ENCODE measurements around the gene ENAH. TPM values are rescaled to one million over a fixed set of nuclear protein-coding genes. Genes with fewer than 3 reads are reported as not detected.

The ENAH gene
- total and polyA plus RNA-seq, 2 donors (not counting 1 experiment from before 2014, with no cell fraction given) = 1.3 to 1.6 TPM

DNA sequence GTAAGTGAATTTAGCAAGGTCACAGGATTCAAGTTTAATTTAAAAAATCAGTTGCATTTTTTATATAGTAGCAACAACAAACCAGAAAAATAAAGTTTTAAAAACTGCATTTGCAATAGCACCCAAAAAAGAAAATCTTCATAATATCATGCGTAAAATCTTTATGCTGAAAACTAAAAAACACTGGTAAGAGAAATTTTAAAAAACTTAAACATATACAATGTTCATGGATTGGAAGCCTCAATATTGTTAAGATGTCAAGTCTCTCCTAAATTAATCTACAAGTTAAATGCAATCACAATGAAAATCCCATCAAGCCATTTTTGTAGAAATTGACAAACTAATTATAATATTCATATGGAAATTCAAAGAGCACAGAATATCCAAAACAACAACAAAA, 65.6 kb downstream of the ENAH start:
- intact Hi-C loops (cut with micrococcal nuclease) = no loop called here
- Histone ChIP-seq H3K27me3 (replicated peaks in 1 of 4; ENCODE audit: control extremely low read depth in 1 of 4, control insufficient read depth in 3 of 4, insufficient read depth in 4 of 4, low read length in 3 of 4) (no peaks in the 10 kb centered on the region), H3K9me3 (ENCODE audit: control extremely low read depth in 1 of 3, control insufficient read depth in 2 of 3, insufficient read depth in 1 of 3, low read length in 2 of 3) (no peaks in the 10 kb centered on the region), H3K36me3 (replicated peaks in 1 of 2; ENCODE audit: control extremely low read depth in 1 of 2, control insufficient read depth in 1 of 2, extremely low read depth in 1 of 2, insufficient read depth in 2 of 2, low read length in 1 of 2) (no peaks in the 10 kb centered on the region), H4K20me1 (ENCODE audit: control insufficient read depth, insufficient read depth, low read length, poor library complexity, severe bottlenecking) (no peaks in the 10 kb centered on the region), H3K4me3 (ENCODE audit: control extremely low read depth in 1 of 5, extremely low read depth in 1 of 5, insufficient read depth in 1 of 5, low read depth in 2 of 5, low read length in 4 of 5) (no peak overlapping the region), H3K4me1 (ENCODE audit: control insufficient read depth in 2 of 2, insufficient read depth in 2 of 2, low read length in 2 of 2) (no peaks in the 10 kb centered on the region), H3K27ac (ENCODE audit: low read length in 2 of 2) (no peak overlapping the region), H2AFZ (ENCODE audit: insufficient read depth, low read depth, low read length, poor library complexity, severe bottlenecking) (no peak overlapping the region), H3K4me2 (replicated peaks; ENCODE audit: low read depth, low read length, poor library complexity, severe bottlenecking) (no peak overlapping the region), H3K79me2 (ENCODE audit: control insufficient read depth, insufficient read depth, low read length) (no peaks in the 10 kb centered on the region), H3K9ac (ENCODE audit: low read length) (no peak overlapping the region)
- WGBS (ENCODE audit: insufficient coverage) = no CpG with 5 or more reads among the region's 1 CpG
- H3K4me1 Mint-ChIP-seq = no peaks in the 10 kb centered on the region
- peaks cover 7% of the 10 kb centered on the region for H3K27me3 Mint-ChIP-seq
- H3K27ac Mint-ChIP-seq = no peak overlapping the region
- ChIA-PET CTCF (no interaction called here), POLR2A (no interaction called here)
- TF ChIP-seq, protein P1, sequence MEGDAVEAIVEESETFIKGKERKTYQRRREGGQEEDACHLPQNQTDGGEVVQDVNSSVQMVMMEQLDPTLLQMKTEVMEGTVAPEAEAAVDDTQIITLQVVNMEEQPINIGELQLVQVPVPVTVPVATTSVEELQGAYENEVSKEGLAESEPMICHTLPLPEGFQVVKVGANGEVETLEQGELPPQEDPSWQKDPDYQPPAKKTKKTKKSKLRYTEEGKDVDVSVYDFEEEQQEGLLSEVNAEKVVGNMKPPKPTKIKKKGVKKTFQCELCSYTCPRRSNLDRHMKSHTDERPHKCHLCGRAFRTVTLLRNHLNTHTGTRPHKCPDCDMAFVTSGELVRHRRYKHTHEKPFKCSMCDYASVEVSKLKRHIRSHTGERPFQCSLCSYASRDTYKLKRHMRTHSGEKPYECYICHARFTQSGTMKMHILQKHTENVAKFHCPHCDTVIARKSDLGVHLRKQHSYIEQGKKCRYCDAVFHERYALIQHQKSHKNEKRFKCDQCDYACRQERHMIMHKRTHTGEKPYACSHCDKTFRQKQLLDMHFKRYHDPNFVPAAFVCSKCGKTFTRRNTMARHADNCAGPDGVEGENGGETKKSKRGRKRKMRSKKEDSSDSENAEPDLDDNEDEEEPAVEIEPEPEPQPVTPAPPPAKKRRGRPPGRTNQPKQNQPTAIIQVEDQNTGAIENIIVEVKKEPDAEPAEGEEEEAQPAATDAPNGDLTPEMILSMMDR (IDR thresholded peaks at IDR 0.05) = no peak
- TF ChIP-seq EZH2 (IDR thresholded peaks at IDR 0.05; ENCODE audit: borderline replicate concordance, insufficient read depth, low read depth, low read length, poor library complexity, severe bottlenecking) = no peak
- DNase-seq (no peak), ATAC-seq (ENCODE audit: low read depth) (no peak)
- H3K4me3 Mint-ChIP-seq = no peak overlapping the region
- no peaks in the 10 kb centered on the region for H3K9me3 Mint-ChIP-seq (ENCODE audit: insufficient read depth)

DNA sequence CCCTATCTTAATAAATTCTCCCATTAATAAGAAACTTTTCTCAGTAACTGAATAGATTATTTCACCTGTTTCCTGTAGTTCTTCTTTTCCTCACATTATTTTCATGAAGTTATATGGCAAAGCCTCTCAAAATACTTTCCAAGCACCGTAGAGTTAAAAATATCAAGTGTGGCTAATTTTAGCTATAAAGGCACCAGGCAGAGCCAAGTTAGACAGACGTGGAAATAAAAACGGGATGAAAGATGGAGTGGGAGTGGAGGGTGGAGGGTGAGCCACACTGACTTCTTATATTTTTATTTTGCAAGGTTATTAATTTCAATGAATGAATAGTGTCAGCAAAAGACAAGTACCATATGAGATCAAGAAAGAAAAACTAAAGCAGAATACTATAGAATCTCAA, 71.7 kb downstream of the ENAH start:
- intact Hi-C loops (cut with micrococcal nuclease) = no loop called here
- H3K4me1 ChIP-seq (ENCODE audit: control insufficient read depth in 2 of 2, insufficient read depth in 2 of 2, low read length in 2 of 2) = peaks cover 0 to 5% of the 10 kb centered on the region in 2 donors
- ChIA-PET CTCF (no interaction called here), POLR2A (no interaction called here)
- no peaks in the 10 kb centered on the region for H4K20me1 ChIP-seq (ENCODE audit: control insufficient read depth, insufficient read depth, low read length, poor library complexity, severe bottlenecking)
- no peaks in the 10 kb centered on the region for H3K27me3 Mint-ChIP-seq
- no peak overlapping the region for H3K27ac Mint-ChIP-seq
- TF ChIP-seq, protein P1 (IDR thresholded peaks at IDR 0.05) = no peak
- no peak for TF ChIP-seq EZH2 (IDR thresholded peaks at IDR 0.05; ENCODE audit: borderline replicate concordance, insufficient read depth, low read depth, low read length, poor library complexity, severe bottlenecking)
- no peak overlapping the region for H3K4me3 Mint-ChIP-seq
- H3K9me3 Mint-ChIP-seq (ENCODE audit: insufficient read depth) = no peaks in the 10 kb centered on the region
- H3K4me1 Mint-ChIP-seq = peaks cover 12% of the 10 kb centered on the region
- no peak overlapping the region for H3K4me3 ChIP-seq (ENCODE audit: control extremely low read depth in 1 of 5, extremely low read depth in 1 of 5, insufficient read depth in 1 of 5, low read depth in 2 of 5, low read length in 4 of 5)
- H3K27me3 ChIP-seq (replicated peaks in 1 of 4; ENCODE audit: control extremely low read depth in 1 of 4, control insufficient read depth in 3 of 4, insufficient read depth in 4 of 4, low read length in 3 of 4) = no peaks in the 10 kb centered on the region
- no peak for ATAC-seq (ENCODE audit: low read depth)
- H3K36me3 ChIP-seq (replicated peaks in 1 of 2; ENCODE audit: control extremely low read depth in 1 of 2, control insufficient read depth in 1 of 2, extremely low read depth in 1 of 2, insufficient read depth in 2 of 2, low read length in 1 of 2) = no peaks in the 10 kb centered on the region
- no CpG with 5 or more reads among the region's 3 CpGs for WGBS (ENCODE audit: insufficient coverage)
- H3K4me2 ChIP-seq (replicated peaks; ENCODE audit: low read depth, low read length, poor library complexity, severe bottlenecking) = no peak overlapping the region
- H2AFZ ChIP-seq (ENCODE audit: insufficient read depth, low read depth, low read length, poor library complexity, severe bottlenecking) = no peak overlapping the region
- no peaks in the 10 kb centered on the region for H3K79me2 ChIP-seq (ENCODE audit: control insufficient read depth, insufficient read depth, low read length)
- no peaks in the 10 kb centered on the region for H3K9me3 ChIP-seq (ENCODE audit: control extremely low read depth in 1 of 3, control insufficient read depth in 2 of 3, insufficient read depth in 1 of 3, low read length in 2 of 3)
- DNase-seq = no peak
- no peak overlapping the region for H3K27ac ChIP-seq (ENCODE audit: low read length in 2 of 2)
- no peak overlapping the region for H3K9ac ChIP-seq (ENCODE audit: low read length)

All from B cell (primary cell).